ENCODE measurements around the gene MYO18A.
"Not testable (repeated sequence)": the region's sequence is repeated elsewhere in the genome, so short reads cannot be mapped to it uniquely, and the experiment has no call there.

The MYO18A gene

DNA sequence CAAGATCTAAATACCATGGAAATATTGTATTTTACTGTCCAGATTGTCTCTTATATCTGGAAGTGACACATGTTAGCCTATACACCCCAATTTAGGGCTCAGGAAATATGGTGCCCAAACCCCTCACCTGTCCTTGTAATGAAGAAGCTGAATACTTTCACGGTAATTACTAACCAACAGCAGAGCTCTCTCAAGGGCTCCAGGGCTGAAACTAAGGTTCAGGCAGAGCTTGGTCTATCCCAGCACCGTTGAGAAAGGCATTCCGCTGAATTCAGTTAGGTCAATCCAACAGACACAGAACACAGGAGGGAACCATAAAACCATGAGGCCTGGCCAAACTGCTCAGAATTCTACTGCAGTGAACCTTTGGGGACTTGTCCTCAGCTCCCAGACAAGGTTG is 14.9 kb downstream of the MYO18A start:
- DNase-seq = no peak

DNA sequence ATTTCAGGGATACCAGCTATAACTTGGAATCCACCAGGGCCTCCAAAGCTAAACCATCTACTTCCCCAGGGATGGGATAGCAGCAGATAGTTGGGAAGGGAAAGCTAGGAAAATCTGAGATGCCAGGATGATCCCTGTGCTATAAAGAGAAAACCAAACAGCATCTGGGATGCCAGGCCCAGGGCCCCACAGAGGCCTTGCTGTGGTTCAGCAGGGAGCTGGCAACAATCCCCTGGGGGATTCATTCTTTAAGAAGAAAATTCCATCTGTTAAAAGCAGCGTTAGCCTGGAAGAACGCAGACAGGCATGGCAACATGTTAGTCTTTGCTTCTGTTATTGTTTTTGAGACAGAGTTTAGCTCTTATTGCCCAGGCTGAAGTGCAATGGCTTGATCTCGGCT is 16.6 kb downstream of the MYO18A start:
- DNase-seq = no peak

DNA sequence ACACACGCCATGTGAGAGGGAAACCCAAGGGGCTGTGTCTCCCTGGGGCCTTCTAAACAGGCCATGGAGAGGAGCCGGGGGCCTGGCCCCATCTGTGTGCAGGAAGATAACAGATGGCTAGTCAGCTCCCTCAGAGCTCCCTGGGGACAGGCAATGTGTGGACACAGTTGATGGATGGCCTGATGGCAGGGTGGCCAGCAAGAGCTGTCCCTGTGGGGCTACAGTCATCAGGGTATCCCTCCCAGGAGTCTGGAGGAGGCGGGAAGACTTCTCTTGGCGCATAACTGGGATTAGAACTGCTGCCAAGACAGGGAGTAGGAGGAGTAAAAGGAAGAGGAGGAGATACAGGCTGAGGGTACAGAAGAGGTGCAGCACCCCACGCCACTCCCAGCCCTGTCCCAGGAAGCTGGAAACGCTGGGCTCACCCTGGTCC is 17.3 kb downstream of the MYO18A start:
- DNase-seq = no peak

DNA sequence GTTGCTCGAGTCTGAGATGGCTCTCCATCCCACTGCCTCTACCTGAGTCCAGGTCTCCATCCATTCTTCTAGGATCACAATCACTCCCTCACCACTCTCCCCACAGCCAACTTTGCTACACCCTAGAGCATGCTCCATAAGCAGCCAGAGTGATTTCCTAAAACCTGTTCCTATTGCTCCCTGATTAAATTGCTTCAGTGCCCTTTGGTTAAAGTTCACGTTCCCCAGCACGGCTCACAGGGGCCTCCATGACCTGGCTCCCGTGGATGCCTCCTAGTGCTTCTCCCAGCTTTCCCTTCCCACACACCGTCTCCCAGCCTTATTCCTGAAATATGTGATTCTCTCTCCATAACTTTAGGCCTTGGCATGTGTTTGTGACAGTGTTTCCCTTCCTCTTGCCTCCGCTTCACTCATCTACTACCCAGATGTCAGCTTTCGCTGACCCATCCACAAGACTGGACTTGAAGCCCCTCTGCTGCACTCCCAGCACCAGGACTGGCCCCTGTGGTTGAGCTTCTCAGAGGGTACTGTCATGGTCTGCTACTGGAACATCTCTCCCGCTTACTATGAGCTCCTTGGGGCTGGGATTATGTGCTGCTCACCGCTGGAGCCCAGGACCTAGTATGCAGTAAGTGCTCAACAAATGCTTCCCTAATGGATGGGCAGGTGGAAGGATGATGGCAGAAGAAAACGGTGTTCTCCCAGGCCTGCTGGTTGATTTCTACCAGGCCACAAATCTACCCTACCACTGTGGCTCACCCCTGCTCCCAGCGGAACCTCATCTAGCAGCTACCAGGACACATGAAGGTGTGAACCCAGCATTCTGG is 17.9 kb downstream of the MYO18A start:
- DNase-seq = no peak

DNA sequence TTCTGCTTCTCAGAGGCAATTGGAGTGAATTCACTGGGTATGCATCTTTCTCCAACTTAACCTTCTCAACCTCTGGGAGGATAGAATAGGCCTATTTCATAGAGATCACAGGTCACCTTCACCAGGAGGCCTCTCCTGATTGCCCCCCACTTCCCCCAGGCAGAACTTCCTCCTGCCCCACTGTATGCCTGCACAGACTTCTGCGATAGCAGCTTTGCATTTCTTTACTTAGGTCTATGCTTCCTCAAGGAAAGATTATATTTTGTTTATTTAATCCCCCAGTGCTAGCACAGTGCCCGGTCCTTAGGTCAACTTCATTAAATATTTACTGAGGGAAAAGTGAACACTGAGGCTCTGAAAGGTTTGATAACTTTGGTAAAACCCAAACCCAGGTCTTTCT is 19.9 kb downstream of the MYO18A start:
- no peak for DNase-seq

DNA sequence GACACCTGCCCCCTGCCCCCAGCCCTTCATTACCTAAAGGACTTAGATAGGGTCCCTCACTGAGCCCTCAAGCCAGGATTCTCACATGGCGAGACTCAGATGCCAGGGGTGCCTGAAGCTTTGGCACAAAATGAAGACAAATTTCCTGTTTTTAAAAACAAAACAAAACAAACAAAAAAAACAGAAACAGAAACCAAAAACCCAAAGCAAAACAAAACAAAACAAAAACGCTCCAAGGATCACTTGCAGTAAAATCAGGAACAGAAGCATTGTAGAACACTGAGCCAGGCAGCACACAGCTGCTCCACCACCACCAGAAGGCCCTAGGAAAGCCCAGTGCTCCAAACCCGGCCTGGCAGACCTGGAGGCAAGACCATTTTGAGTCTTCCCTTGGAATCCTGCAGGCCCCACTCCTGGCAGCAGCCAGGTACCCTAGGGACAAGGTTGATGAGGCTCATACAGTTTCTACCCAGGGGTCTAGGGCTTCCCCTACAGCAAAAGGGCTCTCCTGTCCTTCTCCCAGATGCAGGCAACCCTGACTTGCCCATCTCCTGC is 20.8 kb downstream of the MYO18A start:
- DNase-seq = no peak

DNA sequence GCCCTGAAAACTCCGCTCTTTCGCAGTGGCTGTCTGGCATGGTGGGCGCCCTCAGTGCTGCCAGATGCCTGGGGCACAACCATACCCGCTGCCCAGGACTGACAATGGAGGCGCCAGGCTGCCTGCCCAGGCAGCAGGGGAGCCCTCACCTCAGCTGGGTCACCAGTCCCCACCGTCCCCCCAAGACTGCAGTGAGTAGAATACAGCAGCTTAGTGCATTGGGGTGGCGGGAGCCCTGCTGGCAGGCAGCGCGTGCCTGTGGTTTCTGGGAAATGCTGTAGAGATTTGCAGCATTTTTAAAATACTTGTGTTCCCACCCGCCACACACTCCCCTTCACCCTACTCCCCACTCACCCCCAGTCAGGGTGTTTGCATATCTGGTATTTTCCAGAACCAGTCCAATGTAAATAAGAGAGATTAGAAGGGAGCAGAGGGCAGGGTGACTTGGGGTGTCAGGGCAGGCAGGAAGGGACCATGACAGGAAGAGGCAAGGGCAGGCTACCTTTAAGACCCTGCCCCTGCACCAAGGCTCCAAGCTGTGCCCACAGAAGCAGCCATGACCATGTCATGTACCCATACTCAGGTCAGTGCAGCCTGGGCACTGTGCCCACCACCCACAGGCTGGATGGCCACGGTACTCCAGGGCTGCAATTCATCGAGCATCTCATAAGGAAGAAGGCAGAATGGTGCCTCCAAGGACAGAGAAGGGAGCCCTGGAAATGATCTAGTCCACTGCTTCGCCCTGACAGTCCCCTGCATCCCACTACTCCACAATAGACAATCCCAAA is 21.5 kb downstream of the MYO18A start:
- DNase-seq = no peak

DNA sequence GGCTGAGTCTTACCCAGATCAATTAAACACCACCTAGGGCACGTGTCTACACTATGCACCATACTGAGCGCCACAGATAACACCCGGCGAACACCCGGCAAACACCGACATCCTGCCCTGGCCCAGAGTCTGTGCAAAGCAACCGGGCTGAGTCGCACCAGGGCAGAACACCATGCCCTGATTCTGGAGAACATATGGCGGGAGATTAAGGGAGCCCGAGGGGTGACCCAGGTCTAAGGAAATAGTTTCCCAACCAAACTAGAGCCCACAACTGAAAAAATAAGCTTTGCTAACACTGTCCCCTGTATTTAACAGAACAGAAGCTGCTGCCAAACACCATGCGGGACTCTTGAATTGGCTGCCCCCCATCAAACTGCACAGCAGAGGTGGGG is 22.1 kb downstream of the MYO18A start:
- no peak for DNase-seq

DNA sequence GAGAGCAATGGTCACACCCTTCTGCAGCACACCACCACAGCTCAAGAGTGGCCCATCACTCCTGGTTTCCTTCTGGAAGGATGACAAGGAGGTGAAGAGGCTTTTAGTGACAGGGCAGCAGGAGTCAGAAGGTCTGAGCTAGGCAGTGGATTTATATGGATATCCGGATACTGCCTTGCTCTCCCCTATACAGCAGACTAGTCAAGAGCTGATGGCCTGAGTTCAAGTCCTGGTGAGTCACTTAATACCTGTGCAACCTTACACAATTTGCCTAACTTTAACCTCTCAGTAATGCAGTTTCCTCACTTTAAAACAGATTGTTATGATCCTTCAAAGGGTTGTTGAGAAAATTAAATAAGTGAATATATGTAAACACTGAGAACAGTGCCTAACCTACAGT is 22.9 kb downstream of the MYO18A start:
- DNase-seq = no peak

DNA sequence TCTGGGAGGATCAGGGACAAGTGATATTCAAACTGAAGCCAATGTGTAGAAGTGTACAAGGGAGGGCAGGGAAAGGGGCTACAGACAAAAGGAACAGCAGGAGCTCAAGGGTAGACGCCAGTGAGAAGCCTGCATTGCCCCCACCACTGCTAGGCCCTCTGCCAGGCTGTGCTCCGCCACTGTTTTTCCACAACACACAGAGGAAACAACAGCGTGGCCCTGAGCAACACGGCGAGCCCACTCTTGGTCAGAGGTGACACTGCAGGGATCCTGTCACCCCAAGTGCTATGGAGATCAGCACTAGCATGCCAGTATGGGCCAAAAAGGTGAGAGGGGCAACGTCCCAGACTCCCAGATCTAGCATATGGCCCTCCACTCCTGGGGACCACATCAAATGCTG is 23.4 kb downstream of the MYO18A start:
- DNase-seq = no peak

DNA sequence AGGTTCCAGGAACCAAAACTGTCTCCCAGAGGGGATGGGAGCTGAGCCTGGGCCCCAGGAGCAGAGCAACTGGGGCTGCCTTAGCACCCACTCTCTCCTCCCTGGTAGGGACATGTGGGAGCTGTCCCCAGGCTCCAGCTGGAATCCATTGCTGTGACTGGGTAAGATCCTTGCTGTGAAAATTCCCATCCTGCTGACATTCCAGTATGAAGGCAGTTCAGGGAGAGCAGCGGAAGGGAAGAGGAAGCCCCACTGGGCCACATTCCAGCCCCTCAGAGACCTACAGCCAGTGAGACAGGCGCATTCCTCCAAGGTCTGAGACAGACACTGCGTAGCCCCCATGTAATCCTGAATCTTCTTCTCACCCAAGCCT is 24.2 kb downstream of the MYO18A start:
- DNase-seq = no peak

DNA sequence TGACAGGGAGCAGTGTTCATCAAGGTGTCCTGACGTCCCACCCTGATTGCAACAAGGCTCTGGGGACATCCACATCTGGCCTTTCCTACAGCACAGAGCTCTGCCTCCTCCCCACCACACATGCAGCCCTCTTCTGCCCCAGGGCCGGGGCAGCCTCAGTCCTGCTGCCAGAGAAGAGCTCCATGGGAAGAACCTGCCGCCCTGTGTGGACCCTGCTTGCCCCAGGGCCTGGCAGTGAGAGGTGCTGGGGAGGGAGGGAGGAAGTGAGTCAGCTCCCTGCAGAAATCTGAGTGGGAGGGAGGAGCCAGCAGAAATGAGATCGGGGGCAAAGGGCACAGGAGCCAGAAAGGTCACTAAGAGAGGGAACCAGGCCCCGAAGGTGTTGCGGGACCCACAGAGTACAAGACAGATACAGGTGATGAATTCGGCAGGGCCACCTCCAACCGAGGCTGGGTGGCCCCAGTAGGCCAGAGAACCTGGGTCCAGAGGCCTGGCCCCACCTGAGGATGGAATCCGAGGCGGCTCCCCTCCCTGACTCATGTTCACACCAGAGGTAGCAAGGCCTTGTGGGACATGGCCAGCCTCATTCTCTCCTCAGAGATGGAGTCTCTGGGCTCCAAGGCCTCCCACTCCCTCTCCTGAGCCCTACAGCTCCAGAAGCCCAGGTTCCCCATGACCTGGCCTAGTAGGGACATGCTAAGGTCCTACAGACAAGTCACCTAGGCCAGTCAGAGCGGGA is 24.8 kb downstream of the MYO18A start:
- DNase-seq = no peak

DNA sequence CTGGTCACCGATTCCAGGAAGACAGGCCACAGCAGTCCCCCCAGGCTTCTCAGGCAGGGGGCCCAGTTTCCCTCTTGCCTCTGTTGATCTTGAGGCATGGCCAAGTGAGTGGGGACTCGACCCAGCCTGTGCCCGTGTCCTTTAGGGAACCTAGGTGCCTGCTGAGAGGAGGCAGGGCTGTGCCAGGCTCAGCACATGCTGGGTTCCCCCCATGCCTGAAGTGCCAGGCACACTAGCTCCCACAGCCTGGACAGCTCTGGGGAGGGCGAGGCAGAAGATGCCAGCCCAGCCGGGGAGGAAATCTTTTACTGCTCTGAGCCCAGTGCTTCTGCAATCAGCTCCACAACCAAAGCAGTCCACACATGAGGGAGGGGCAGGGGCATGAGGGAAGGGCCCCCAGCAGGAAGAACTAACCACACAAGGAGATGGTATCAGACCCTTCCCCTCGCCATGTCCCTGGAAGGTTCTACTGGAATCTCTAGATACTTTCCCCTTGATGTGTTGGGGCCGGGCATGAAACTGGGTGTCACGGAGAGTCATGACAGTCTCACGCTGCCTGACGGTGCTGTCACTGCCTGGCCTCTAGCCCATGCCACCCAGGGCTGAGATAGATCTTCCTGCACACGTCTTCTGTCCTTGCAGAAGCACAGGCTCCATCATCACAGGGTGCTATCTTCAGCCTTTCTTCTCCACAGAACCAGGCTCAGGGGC is 25.5 kb downstream of the MYO18A start:
- no peak for DNase-seq

DNA sequence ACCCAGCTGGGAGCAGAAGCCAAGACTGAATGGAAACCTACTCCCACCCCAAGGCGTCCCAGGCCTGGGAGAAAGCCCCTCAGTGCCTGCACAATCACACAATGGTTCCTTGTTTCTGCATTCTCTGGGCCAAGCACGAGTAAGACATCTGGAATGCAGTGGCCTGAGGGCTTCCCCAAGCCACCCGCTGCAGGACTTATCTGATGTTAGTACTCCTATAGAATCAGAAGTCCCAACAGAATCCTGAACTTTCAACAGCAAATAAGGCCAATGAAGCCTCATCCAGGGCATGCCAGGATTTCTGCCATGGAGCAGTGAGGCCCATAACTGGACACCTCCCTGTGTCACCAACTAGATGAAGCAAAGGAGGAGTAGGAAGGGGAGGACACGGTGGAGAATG is 28.6 kb downstream of the MYO18A start:
- DNase-seq = no peak

DNA sequence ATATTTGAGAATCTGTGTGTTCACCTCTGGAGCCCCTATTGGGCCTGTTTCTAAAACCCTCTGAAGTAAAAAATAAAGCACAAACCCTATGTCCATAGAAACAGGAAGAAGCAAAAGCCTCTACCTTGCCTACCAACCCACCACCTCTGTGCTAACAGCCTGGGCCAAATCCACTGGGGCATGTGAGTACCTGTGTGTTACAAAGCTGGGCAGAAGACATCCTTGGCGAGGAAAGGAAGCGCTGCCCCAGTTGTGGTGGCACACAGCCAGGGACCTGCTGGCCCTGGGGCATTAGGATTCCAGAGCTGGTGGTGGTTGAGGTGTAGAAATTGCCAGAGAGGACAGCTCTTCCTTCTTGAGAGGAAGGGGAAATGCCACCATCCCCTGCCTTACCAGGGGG is 30.0 kb downstream of the MYO18A start:
- DNase-seq = no peak

DNA sequence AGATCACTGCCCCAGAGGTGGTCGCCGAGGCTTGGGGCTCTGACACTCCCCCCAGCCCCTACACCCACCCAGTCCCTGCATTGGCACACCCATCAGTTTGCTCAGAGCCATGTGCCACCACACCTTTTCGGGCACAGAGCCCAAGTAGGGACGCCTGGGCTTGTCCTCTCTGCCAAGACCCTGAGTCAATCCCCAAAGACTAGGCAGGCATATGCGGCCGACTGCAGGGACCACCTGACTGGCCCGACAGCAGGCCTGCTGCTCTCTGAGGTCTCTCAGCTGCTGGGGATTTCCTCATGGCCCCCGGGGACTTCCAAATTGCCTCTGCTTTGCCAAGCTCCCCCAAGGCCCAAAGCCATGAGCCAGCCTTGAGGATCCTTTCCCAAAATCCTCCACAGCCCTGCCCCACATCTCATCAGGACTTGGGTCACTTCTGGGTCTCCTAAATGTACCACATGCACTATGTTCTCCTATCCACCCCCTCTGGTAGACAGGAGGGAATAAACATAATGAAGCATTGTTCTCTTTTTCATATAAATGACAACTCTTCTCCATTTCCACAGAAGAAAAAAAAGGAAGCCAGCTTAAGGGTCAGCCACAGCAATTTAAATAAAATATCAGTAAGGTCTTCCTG is 30.6 kb downstream of the MYO18A start:
- DNase-seq = no peak

DNA sequence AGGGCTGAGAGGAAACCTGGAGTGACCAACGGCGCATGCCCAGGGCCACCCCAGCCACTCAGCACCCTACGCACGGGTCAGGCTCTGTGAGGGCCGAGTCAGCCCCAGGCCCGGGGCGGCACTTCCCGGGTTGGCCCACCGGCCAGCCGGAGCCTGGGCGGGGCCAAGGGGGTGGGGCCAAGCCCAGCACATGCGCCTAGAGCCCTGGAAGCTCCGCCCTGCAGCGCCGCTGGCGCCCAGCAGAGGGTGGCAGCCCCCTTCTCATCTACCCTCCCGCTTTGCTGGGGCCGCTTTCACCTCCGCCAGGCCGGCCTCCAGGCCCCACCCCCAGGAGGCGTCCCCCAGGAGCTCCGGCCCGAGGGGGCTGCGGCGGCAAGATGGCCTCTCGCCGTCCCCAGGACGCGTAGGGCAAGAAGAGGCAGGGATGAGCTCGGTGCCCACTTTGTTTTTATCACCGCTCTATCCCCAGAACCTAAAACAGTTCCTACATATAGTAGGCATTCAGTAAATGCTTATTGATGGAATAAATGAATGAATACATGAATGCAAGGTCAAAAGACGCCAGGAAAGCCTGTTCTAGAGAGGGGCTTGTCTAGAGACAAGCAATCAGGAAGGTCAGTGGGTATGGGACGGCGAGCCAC is 31.3 kb downstream of the MYO18A start:
- DNase-seq = peak; percentile 90

DNA sequence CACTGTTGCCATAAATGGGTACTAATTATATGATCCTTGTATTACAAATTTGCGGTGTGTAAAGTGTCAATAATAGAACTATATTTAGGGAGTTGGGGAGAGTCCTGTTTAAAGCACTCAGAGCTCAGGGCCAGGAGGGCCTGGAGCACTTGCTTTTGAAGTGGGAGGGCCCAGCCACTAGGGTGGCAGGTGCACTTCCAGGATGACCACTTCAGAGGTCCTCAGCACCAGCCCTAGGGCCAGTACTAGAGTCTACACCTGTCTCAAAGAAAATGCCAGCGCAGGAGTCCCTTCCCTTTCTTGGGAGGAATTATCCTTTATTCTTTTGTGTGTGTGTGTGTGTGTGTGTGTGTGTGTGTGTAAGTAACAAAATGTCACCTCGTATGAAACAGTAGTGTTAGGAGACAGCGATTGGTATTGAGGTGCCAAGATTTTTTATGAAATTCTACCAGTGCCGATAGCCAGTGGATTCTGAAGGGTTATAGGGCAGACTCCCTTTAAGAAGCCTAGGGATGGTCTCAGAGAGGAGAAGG is 31.9 kb downstream of the MYO18A start:
- DNase-seq = no peak

DNA sequence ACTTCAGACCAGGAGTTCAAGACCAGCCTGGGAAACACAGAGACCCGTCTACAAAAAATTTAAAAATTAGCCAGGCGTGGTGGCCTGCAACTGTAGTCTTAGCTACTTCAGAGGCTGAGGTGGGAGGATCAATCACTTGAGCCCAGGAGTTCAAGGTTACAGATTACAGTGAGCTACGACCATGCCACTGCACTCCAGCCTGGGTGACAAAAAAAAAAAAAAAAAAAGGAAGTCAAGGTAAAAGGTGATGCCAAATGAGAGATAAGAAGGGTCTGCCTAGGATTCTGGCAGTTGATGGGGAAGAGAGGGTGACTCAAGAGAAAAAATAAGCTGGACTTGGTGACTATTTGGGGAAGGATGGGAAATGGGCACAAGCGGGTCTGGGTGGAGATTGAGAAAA is 32.5 kb downstream of the MYO18A start:
- no peak for DNase-seq

DNA sequence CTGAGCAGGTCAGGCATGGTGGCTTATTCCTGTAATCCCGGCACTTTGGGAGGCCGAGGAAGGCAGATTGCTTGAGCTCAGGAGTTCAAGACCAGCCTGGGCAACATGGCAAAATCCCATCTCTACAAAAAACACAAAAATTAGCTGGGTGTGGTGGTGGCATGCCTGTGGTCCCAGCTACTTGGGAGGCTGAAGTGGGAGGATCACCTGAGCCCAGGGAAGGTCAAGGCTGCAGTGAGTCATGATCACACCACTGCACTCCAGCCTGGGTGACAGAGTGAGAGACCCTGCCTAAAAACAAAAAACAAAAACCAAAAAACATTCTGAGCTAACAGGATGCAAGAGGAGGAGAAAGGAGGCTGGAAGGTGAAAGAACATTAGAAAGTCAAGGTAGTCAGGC is 33.0 kb downstream of the MYO18A start:
- DNase-seq = not testable (repeated sequence)

DNA sequence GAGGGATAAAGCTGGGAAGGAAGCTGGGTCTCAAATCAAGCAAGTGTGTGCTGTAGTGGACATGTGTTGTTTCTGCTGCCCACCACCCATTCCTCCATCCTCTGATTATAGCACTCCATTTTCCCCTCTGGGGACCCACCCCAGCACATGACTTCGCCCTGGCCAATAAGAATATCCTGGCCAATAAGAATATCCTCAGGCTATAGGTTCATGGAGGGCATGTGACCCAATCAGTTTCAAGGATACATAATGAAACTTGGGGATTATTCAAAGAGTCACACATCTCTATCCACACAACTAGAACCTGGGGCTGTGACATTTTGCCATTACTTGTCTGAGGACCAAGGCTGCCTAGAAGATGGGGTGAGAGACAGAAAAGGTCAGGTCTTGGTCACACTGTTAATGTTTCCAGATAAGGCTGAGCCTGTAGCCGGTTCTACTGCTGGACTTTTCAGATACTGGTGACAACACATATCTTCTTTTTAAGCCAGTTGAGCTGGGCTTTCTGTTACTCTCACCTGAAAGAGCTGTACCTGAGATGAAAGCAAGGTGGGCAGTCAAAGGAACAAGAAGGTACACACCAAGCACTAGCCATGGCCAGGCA is 33.7 kb downstream of the MYO18A start:
- no peak for DNase-seq

Measured in NCI-H526 treated with DMSO at 0.1 percent for 48 hours (cell line).